Hematopoietic multipotent progenitor cell (in vitro differentiated cells): Measurements from ENCODE around the gene GTPBP4. TPM values are rescaled to one million over a fixed set of nuclear protein-coding genes. Genes with fewer than 3 reads are reported as not detected.
"Not testable (repeated sequence)": the region's sequence is repeated elsewhere in the genome, so short reads cannot be mapped to it uniquely, and the experiment has no call there.

ENCODE experiments used
- DNase-seq, 3 donors: peaks; one replicate each; pipeline ENCODE4 v3.0.0-alpha.2; 2011 to 2015; ENCODE audit warnings: low read depth in 2 of 3, low spot score in 2 of 3
- total RNA-seq: library from RNA; depleted of rRNA; stranded (reverse); fragments of >200 nt; gene quantifications from one replicate; pipeline ENCODE4 v1.2.3, GENCODE V29; 2012

GTPBP4 gene
- total RNA-seq, 1 donor, result 15.9 TPM

- peak in 1 of 3 donors; percentile 23 for DNase-seq
These were observed 672 bp downstream of the GTPBP4 start for GRCh38 chr10:988667-989545.

GRCh38 chr10:990808-991207 is 2.6 kb downstream of the GTPBP4 start:
- no peak for DNase-seq

DNA sequence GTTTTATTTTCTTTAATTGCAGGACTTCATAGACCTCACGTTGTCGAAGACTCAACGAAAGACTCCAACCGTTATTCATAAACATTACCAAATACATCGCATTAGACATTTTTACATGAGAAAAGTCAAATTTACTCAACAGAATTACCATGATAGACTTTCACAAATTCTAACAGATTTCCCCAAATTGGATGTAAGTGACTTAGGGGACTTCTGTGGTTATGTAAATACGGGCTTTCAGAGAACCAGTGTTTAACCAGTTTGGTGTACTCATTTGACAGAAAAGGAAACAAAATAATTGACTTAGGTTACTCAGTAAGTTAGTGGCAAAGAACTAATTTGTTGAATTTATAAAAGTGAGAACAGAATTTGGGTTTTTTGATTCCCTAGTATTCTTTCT is 4.2 kb downstream of the GTPBP4 start:
- no peak for DNase-seq

DNA sequence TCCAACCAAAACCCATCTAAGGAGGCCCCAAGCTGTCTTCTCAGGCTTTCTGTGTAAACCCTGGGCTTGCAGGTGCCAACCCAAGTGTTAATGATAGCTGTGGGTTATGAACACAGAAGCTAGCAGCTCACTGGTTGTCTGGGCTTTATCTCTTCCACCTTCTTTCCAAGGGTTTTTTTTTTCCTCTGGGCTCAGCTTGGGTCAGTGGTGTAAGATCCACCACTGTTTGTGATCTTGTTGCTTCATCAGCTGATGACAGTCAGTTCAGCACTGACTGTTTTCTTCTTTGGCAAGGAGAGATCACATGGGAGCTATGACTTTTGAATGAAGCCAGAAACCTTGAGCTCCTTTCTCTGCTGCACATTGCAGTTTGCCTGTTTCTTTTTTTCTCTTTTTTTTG is 4.6 kb downstream of the GTPBP4 start:
- DNase-seq, result no peak

GRCh38 chr10:994836-995558 is 6.8 kb downstream of the GTPBP4 start:
- DNase-seq, result no peak

- DNase-seq, result no peak
These were observed 7.3 kb downstream of the GTPBP4 start for GRCh38 chr10:995559-995926.

DNA sequence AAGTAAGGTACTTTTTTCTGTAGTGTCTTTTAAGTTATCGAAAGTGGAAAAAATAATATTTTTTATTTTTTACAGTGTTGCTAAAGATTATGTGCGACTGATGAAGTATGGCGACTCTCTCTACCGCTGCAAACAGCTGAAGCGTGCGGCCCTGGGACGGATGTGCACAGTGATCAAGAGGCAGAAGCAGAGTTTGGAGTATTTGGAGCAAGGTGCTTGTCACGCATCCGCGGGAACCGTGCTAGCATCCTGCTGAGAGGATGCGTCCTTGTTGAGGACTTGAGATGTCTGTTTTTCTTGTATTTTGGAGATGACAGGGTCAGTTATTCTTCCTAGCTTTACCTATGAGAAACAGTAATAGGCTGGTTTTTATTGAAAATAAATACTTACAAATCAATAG is 7.8 kb downstream of the GTPBP4 start:
- no peak for DNase-seq

DNA sequence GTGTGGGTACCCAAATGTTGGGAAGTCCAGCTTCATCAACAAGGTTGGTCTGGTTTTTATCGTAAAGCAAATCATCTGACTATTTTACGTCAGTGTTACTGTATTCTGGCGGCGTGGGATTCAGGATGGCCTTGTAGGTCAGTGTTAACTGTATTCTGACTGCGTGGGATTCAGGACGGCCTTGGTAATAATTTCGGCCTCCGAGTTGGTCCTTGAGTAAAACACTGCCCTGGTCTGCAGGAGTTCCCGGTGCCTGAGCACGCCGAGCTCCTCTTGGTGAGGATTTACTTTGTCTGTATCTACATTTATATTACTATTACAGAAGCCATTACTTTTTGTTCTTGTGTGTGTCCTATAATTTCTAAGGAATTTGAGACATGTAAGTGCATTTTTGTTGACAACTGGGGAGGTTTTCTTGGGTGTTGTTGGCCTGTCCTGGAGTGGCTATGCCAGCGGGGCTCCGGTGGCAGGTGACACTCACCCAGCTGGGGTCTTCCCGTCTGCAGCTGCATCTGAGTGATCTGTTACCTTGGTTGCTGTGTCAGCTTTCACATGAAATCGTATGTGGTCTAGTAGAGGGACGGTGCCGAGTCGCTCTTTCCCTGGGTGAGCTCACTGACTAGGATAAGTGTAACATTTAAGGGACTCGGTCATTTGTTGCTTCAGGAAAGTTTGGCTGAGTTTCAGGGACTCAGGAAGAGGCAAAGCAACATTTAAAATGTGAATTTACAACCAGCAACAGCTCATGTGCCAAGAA is 9.2 kb downstream of the GTPBP4 start:
- no peak for DNase-seq

DNA sequence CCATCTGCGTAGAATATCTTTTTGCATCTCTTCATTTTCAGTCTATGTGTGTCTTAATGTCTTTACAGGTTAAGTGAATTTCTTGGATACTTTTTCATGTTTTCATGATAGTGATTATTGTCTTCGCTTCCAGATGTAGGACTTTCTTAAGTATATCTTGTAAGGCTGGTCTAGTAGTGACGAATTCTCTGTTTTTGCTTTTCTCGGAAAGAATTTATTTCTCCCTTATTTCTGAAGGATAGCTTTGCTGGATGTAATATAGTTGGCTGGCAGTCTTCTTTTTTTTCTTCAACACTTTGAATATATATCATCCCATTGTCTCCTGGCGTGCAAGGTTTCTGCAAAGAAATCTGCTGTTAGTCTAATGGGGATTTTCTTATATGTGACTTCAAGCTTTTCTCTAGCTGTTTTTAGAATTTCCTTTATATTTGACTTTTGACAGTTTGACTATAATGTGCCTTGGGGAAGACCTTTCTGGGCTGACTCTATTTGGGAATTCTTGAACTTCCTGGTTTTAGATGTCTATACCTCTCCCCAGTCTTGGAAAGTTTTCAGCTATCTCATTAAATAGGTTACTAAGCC is 14.3 kb downstream of the GTPBP4 start:
- peak in 1 of 3 donors; percentile 49 for DNase-seq

GRCh38 chr10:1003884-1004670 is 15.8 kb downstream of the GTPBP4 start:
- DNase-seq, result no peak

- DNase-seq, result no peak
These were observed 18.3 kb downstream of the GTPBP4 start for GRCh38 chr10:1006573-1006972.

GRCh38 chr10:1007583-1007982 is 19.3 kb downstream of the GTPBP4 start:
- DNase-seq, result no peak

- DNase-seq, result no peak
These were observed 20.8 kb downstream of the GTPBP4 start for GRCh38 chr10:1009071-1009494.

DNA sequence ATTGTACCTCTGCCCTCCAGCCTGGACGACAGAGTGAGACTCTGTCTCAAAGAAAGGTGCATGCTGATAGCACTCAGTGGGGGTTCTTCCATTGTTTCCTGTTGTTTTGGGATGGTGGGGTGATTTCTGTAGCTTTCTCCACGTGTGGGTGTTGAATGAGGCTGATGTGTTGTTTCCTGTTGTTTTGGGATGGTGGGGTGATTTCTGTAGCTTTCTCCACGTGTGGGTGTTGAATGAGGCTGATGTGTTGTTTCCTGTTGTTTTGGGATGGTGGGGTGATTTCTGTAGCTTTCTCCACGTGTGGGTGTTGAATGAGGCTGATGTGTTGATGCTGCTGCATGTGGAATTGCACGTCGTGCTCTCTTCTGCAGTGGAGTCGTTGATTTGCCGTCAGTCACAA is 21.7 kb downstream of the GTPBP4 start:
- DNase-seq, result not testable (repeated sequence)

DNA sequence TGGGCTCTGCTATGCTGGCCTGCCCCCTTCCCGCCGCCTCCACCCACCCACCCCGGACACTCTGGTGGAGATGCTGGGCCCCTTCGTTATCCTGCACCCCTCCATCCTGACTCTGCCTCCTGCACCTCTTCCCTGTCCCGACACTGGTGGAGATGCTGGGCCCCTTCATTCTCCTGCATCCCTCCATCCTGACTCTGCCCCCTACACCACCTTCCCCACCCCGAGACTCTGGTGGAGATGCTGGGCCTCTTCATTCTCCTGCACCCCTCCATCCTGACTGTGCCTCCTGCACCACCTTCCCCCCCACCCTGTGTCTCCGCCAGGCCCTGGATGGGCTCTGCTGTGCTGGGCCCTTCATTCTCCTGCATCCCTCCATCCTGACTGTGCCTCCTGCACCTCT is 22.5 kb downstream of the GTPBP4 start:
- no peak for DNase-seq

- no peak for DNase-seq
These were observed 23.5 kb downstream of the GTPBP4 start for GRCh38 chr10:1011696-1012095.

DNA sequence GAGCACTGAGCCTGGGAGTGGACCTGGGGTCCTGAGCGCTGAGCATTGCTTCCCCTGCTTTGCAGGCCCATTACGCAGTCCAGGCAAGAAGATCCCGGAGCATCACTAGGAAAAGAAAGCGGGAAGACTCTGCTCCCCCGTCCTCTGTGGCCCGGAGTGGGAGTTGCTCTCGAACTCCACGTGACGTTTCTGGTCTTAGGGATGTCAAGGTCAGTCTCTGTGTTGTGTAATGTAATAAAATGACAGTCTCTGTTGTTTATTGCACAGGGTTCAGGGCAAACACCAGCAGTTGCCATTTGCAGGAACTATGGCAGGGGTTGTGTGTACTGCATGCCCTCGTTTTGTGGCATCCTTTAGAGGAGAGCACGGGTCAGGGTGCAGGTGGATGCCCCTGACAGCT is 27.5 kb downstream of the GTPBP4 start:
- DNase-seq, result no peak

- no peak for DNase-seq
These were observed 31.1 kb downstream of the GTPBP4 start for GRCh38 chr10:1019362-1019761.

DNA sequence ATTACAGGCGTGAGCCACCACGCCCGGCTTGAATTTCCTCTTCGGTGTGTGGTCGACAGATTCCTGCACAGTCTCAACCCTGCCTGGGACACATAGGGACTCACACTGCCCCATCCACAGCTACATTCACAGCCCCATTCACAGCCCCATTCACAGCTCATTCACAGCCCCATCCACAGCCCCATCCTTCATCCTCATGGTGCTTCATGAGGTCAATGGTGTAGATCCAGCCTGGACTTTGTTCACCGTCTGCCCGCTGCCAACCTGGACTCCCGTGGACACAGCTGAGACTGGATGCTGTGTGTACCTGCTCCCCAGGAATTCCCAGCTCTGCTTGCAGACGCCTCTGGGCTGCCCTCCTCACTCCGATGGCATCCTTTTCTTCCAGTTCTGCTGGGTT is 32.2 kb downstream of the GTPBP4 start:
- no peak for DNase-seq

DNA sequence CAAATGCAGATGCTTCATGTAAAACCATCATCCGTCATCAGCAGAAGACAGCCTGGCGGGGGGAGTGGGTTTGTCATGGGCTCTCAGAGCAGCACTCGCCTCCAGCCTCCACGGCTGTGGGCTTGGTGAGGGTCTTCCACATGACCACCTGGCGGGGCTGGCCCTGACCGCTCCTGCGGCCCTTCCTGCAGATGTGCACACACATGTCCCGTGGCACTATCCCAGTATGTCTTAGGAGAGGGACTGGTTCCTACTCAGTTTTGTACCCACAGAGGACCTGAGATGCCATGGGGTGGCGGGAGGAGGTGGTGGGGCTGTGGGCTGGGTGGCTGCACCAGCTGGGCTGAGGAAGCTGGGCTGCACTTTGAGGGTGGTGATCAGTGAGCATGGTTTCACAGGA is 32.7 kb downstream of the GTPBP4 start:
- no peak for DNase-seq
